ENCODE data around the gene GDNF.

GDNF gene

DNA sequence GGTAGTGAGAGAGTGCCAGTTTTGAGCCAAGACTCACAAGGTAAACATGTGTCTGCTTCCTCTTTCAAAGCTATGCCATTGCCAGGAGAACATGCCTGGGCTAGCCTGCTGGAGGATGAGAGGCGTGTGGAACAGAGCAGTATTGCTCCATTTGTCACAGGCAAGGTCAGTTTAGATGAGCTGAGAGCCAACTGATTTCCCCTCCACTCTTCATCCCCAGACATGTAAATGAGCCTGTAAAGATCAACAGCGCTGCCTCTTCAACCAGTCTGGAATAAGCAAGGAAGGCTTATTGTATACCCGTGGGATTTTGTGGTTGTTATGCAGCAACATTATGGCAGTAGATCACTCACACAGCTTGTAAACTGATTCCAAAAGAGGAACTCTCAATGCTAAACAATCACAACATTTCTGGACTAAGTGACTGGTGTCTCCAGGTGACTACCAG lies 8.2 kb upstream of the GDNF start:
- no peak for DNase-seq

DNA sequence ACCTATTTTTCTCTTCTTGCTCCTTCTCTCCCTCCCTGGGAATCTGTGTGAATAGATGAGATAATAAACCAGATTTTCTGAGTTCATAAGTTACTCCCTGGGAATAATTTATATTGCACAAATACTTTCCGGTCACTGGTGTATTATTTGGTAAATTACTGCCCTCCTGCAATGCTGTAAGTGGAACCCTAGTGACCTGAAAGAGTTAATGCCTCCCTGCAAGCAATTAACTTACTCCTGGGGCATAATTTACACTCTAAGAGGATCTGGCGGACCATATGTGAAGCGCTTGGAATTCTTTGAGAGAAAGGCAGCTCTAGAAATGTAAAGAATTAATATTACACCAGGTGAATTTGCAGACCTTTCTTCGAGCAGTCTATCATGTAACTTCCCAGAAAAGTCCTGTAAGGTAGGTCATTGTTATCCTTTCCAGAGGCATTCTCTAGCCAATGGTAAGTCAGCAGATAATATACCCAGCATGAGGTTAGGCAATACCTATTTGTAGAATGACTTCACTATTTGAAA lies 7.0 kb upstream of the GDNF start:
- DNase-seq, result no peak

DNA sequence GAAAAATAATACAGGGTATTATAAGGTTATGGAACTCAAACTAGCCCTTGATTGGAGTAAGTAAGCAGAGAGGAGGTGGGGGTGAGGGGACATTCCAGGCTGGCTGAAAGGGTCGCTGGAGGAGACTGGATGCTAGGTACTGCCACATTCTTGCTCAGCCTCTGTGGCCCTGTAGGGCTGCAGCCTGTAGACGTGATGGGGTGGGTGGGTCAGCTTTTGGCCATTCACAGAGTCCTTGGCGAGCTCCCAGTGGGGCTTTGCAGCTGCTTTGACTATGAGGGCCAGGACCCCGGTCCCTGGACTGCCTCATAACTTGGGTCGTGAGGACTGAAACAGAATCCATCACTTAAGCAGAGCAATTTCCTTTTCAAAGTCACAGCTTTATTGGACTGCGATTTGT lies 4.2 kb upstream of the GDNF start:
- DNase-seq, result no peak

GRCh38 chr5:37842048-37842447 lies 2.2 kb upstream of the GDNF start:
- DNase-seq, result no peak

GRCh38 chr5:37841203-37841602 lies 1.4 kb upstream of the GDNF start:
- DNase-seq, result no peak

- peak; percentile 91 for DNase-seq
Observed at GRCh38 chr5:37840053-37841034, 503 bp upstream of the GDNF start.

- DNase-seq, result peak; percentile 69
Observed at GRCh38 chr5:37838933-37839341, 904 bp downstream of the GDNF start.

DNA sequence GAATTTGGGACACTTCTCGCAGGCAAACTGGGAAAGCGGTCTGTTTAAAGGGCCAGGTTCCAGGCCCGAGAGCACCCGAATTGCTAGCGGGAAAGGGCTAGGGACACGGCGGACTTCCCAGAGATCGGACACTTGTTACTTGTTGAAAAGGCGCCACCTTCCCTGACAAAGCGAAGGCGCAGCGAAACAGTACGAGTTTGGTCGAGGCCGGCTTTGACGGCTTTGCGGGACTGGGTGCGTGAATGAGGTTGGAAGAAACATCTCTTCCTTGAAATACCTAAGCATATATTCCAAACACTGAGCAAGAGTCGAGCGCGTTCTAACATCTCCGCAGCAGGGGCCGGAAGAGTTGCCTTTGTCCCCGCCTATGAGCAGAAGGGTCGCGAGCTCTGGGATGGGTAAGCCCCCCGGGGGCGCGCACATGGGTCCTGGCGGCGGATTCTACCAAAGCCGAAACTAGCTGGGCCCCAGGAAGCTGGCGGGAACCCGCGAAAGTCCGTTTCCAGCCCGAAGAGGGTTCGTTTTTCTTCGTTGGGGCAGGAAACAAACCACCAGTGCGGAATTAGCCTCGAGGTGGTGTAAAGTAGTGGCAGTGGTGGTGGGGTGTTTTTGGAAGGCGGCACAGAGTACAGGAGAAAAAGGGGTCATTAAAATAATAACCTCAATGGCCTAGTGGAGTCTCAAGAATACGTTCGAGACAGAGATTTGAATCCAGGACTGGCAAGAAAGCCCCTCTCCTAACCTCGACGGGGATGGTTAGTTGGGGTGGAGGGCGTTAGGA lies 1.5 kb downstream of the GDNF start:
- peak; percentile 74 for DNase-seq

GRCh38 chr5:37837414-37838032 lies 2.3 kb downstream of the GDNF start:
- DNase-seq, result peak; percentile 91

GRCh38 chr5:37836592-37837413 lies 3.0 kb downstream of the GDNF start:
- DNase-seq, result peak; percentile 82

DNA sequence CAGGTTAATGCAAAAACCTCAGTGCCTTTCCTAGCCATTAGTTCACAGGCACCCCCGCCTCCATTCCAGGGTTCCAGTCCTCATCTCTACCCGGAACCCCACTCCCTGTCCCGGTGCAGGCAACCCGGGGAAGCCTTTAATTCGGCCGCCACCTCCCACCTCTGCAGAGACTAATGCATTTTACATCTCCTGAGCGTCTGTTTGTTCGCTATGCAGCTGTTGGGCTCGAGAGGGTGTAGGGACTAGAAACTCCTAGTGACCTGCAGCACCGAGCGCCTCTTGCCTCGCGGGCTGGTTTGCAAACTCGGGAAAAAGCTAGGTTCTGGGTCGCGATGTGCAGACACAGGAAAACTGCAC lies 3.6 kb downstream of the GDNF start:
- DNase-seq, result no peak

GRCh38 chr5:37835380-37835973 lies 4.4 kb downstream of the GDNF start:
- peak; percentile 49 for DNase-seq

DNA sequence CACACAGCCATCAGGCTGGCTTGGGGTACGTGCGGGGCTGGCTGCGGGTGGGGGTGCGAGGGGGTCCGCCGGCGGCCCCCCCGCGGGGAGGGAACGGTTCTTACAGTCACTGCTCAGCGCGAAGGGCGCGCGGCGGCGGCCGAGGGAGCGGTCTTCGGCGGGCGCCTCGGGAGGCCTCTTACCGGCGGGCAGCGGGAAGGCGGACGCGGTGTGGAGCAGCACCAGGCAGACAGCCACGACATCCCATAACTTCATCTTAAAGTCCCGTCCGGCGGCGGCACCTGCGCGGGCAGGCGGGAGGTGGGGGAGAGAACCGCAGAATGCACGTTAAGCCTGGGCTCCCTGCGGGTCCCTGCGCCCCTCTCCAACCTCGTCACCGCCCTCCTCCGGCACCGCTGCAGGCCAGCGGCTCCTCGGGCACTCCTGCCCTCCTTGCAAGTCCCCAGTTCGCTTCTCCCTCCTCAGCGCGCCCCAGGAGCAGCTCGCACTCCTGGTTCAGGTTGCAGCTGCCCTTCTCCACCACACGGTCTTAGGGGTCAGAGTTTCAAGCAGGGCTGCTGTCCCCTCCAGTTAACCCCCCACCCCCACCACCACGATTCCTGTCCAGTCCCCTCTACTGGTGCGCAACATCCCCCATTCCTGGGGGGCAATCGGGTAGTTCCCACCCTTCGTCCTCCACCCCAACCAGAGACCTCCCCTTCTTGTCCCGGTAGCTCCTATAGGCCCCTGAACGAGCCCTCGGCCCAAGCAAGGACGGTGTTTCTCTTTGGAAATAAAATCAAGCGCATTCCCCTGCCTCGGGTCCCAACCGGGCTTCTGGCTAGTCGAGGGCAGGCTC lies 5.1 kb downstream of the GDNF start:
- peak; percentile 66 for DNase-seq

DNA sequence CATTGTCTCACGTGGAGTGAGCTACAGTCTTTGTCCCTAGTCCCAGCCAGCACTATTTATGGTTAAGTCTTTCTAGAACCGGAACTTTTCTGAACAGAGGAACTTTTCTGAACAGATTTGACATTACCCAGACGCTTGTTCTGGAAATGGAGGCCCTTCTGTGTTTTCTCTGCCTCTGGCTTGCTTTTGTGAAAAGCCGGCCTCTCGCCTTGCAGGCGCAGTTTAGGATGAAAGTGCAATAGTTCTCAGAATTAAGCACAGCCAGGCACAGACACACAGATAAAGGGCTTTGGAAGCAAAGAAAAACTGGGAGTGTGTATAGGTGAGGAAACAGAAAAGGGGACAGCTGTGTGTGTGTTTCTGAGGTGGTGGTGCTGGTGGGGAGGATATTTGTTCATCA lies 5.9 kb downstream of the GDNF start:
- no peak for DNase-seq

- no peak for DNase-seq
Observed at GRCh38 chr5:37831821-37832534, 7.9 kb downstream of the GDNF start.

DNA sequence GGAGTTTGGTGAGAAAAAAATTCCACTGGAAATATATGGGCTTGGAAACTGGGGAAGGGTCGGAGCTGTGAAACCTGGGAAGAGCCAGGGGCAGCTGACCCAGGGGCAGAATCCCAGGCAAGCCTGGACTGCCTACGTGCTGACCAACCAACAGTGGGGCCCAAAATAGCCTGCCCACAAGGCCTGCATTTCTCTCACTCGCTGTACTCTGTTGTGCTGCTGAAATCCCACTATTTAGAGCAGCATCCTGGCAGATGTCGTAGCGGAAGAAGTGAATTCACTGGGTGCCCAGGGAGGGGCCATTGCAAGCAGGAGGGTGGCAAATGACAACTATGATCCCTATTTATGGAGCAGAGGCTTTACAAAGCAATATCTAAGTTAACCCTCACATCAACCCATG lies 9.5 kb downstream of the GDNF start:
- no peak for DNase-seq

- no peak for DNase-seq
Observed at GRCh38 chr5:37825334-37825915, 14.4 kb downstream of the GDNF start.

DNA sequence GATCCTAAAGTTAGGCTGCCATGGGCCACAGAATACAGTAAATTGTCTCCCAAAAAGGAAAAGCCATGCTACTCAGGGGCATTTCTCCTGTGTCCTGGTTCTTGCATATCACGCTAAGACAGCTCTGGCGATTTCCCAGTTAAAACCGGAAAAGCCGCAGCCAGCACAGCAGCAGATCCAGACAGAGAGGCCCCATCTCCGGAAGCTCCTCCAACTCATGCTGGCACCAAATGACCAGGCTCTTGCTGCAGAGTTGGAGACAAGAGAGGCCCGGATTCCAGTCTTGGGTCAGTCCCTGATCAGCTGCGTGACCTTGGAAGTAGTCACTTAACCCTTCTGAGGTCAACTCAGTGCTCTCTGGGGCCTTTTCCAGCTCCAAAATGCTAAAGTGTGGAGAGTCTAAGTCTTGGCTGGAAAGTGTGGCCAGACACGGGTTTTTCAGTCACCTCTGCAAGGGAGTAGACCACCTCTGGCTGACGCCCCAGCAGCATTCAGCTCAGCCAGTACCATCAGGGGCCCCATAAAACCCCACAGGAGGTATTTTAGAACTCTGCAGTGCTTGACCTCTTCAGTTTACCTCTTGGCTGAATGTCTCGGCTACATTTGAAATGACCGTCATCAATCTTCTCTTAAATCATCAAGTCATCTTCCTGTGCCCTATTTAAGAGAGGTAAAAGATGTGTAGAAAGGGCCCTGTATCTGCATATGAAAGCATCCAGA lies 16.2 kb downstream of the GDNF start:
- DNase-seq, result no peak

- DNase-seq, result no peak
Observed at GRCh38 chr5:37816883-37817282, 23.0 kb downstream of the GDNF start.
